Common myeloid progenitor, CD34-positive (primary cell): ENCODE data around the gene CLK4.
A peak's percentile ranks its signal among the peaks of the same experiment; 100 is the strongest.

Experiments used
- CTCF ChIA-PET: fragments of 350-600 bp; sonication (Branson Sonifier 250); formaldehyde crosslinking; loops from one replicate; lab custom pipeline; 2021; ENCODE audit warnings: antibody characterized with exemption; lab: Charles Lee
- POLR2A ChIA-PET: fragments of 350-600 bp; sonication (Branson Sonifier 250); formaldehyde crosslinking; loops from one replicate; lab custom pipeline; 2021; ENCODE audit warnings: antibody characterized with exemption; lab: Charles Lee
- DNase-seq, 3 donors: peaks; one replicate each; pipeline versions ENCODE4 v3.0.0 to v3.0.0-alpha.2; 2013
- H3K27ac ChIP-seq, 2 experiments: 1 replicate in 1 of 2; 2 replicates in 1 of 2; pipeline ENCODE4 v1.7.0; 2013; ENCODE audit warnings: inconsistent platforms in 2 of 2, low read length in 2 of 2, mild to moderate bottlenecking in 2 of 2, low read depth in 1 of 2, moderate library complexity in 1 of 2; ENCODE audit not compliant: severe bottlenecking in 2 of 2, insufficient read depth in 1 of 2, poor library complexity in 1 of 2
- H3K27me3 ChIP-seq, 5 experiments: replicated peaks in 2 of 5; 1 replicate in 3 of 5; 2 replicates in 2 of 5; pipeline versions ENCODE4 v1.6.1 to v1.7.0; 2013; ENCODE audit warnings: low read length in 4 of 5, mild to moderate bottlenecking in 2 of 5, moderate library complexity in 2 of 5, inconsistent platforms in 1 of 5; ENCODE audit not compliant: insufficient read depth in 5 of 5, control insufficient read depth in 4 of 5
- H3K36me3 ChIP-seq, 4 experiments: 1 replicate in 2 of 4; 2 replicates in 2 of 4; pipeline versions ENCODE4 v1.6.1 to v1.7.0; 2013; ENCODE audit warnings: low read length in 3 of 4, control low read depth in 1 of 4, mild to moderate bottlenecking in 1 of 4; ENCODE audit not compliant: control insufficient read depth in 4 of 4, insufficient read depth in 4 of 4
- H3K4me1 ChIP-seq, 4 experiments: 1 replicate in 3 of 4; 2 replicates in 1 of 4; pipeline versions ENCODE4 v1.6.1 to v1.7.1; 2013; ENCODE audit warnings: low read length in 3 of 4, mild to moderate bottlenecking in 3 of 4, control low read depth in 1 of 4, inconsistent platforms in 1 of 4, moderate library complexity in 1 of 4; ENCODE audit not compliant: control insufficient read depth in 4 of 4, insufficient read depth in 4 of 4; ENCODE audit errors: control extremely low read depth in 1 of 4
- H3K4me3 ChIP-seq, 7 experiments: 1 replicate in 4 of 7; 2 replicates in 3 of 7; pipeline versions ENCODE4 v1.5.1 to v1.7.0; 2013; ENCODE audit warnings: mild to moderate bottlenecking in 7 of 7, low read length in 6 of 7, moderate library complexity in 6 of 7, inconsistent platforms in 2 of 7, low read depth in 2 of 7, control low read depth in 1 of 7; ENCODE audit not compliant: insufficient read depth in 4 of 7, control insufficient read depth in 1 of 7; ENCODE audit errors: extremely low read depth in 1 of 7
- H3K9me3 ChIP-seq, 5 experiments: 1 replicate in 4 of 5; 2 replicates in 1 of 5; pipeline versions ENCODE4 v1.6.1 to v1.7.1; 2013; ENCODE audit warnings: low read length in 4 of 5, mild to moderate bottlenecking in 2 of 5, inconsistent platforms in 1 of 5, low read depth in 1 of 5, moderate library complexity in 1 of 5; ENCODE audit not compliant: control insufficient read depth in 4 of 5, insufficient read depth in 2 of 5; ENCODE audit errors: control extremely low read depth in 1 of 5
- WGBS: methylation state at CpG from one replicate; pipeline ENCODE4 v1.1.5; 2013; ENCODE audit not compliant: insufficient coverage; 5-methylcytosine and 5-hydroxymethylcytosine counted together

CLK4 gene

DNA sequence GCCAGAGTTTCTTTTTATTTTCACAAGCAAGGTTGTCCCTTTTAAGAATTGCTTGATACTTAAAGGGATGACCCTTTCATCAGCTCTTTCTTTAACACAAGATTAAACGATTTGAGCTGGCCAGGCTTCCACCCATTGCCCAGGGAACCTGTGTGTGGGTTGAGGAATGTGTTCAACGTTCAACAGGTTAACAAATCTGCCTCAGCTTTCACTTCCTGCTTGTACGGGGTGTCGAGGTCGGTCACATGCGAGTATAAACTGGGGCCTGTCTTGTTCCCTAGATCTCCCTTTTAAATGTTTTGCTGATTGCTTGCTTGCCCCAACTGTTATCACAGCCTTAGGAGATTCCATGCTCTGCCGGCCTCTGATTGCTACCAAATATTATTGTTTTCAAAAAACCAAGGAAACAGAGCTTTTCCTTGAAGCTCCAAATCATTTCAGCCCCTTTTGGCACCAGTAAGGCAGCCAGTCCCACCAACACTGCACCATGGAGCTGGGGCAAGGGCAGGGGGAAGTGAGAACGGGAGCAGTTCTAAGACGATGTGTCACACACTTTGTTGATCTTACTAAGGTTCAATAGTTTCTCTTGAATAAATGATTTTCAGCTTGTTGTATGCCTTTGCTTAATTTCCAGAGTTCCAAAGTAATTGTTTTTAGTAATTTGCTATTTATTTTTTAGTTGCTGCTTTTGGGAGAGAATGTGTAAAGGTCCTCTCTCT is 10.7 kb upstream of the CLK4 start:
- Histone ChIP-seq H3K4me1 (no peaks in the 10 kb centered on the region), H3K9me3 (peaks cover 0 to 7% (median 0%) of the 10 kb centered on the region in 5 experiments), H3K4me3 (no peak overlapping the region), H3K27me3 (peaks cover 0 to 2% (median 0%) of the 10 kb centered on the region in 5 experiments), H3K27ac (no peak overlapping the region), H3K36me3 (no peaks in the 10 kb centered on the region)
- WGBS = 78% methylated on average over 6 of the region's 9 CpGs
- ChIA-PET CTCF (interaction anchor here (1.3 kb wide), 1 partner anchor 14 kb away, joined by 3 read pairs; no protein-coding TSS in a partner anchor), POLR2A (no interaction called here)
- no peak for DNase-seq

DNA sequence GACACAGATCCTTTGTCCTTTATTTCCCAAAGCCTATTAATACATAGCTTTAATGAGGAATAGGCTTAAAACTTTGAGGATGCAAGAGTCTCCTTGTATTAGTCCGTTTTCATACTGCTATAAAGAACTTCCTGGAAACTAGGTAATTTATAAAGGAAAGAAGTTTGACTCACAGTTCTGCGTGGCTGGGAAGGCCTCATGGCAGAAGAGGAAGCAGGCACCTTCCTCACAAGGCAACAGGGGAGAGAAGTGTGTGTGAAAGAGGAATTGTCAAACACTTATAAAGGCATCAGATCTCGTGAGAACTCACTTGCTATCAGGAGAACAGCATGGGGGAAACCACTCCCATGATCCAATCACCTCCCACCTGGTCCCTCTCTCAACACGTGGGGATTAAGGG is 5.4 kb upstream of the CLK4 start:
- ChIA-PET CTCF (no interaction called here), POLR2A (no interaction called here)
- peaks cover 0 to 3% (median 0%) of the 10 kb centered on the region in 5 experiments for H3K9me3 ChIP-seq
- no peaks in the 10 kb centered on the region for H3K36me3 ChIP-seq
- no peak overlapping the region for H3K27ac ChIP-seq
- DNase-seq = no peak
- peaks cover 0 to 2% (median 0%) of the 10 kb centered on the region in 5 experiments for H3K27me3 ChIP-seq
- H3K4me3 ChIP-seq = no peak overlapping the region
- 80% methylated on average over 2 of the region's 4 CpGs for WGBS
- peaks cover 0 to 2% (median 0%) of the 10 kb centered on the region in 4 experiments for H3K4me1 ChIP-seq

GRCh38 chr5:178630951-178631350 is 4.1 kb upstream of the CLK4 start:
- Histone ChIP-seq H3K4me1 (peaks cover 0 to 2% (median 0%) of the 10 kb centered on the region in 4 experiments), H3K4me3 (no peak overlapping the region), H3K36me3 (no peaks in the 10 kb centered on the region), H3K27ac (no peak overlapping the region), H3K9me3 (peaks cover 0 to 3% (median 0%) of the 10 kb centered on the region in 5 experiments), H3K27me3 (peaks cover 0 to 2% (median 0%) of the 10 kb centered on the region in 5 experiments)
- ChIA-PET CTCF (no interaction called here), POLR2A (no interaction called here)
- WGBS = 100% methylated on average over 1 of the region's 2 CpGs
- peak in 2 of 3 donors; percentile 28 to 51 for DNase-seq

- H3K36me3 ChIP-seq = no peaks in the 10 kb centered on the region
- no peak overlapping the region for H3K27ac ChIP-seq
- DNase-seq = no peak
- ChIA-PET CTCF (no interaction called here), POLR2A (no interaction called here)
- peaks cover 0 to 2% (median 0%) of the 10 kb centered on the region in 5 experiments for H3K27me3 ChIP-seq
- H3K4me1 ChIP-seq = peaks cover 0 to 2% (median 0%) of the 10 kb centered on the region in 4 experiments
- no peak overlapping the region for H3K4me3 ChIP-seq
- 89% methylated on average over 4 of the region's 4 CpGs for WGBS
- peaks cover 0 to 3% (median 0%) of the 10 kb centered on the region in 5 experiments for H3K9me3 ChIP-seq
These were observed 3.7 kb upstream of the CLK4 start for GRCh38 chr5:178630475-178630930.

DNA sequence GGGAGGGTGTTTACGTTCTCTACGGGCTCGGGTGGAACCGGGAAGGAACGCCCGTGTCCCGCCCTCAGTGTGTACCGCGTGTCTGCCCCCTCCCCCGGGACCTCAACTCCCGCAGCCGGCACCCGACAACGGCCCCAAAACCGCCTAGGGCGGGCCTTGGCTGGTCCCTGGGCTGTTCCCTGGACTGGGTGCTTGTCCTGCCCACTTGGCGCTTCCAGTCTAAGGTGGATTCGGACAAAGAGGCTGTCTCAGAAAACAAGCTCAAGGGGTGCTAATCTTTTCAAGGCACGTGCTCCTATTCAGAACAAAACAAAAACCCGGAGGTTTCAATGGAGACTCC is 379 bp upstream of the CLK4 start:
- ChIA-PET POLR2A (no interaction called here), CTCF (no interaction called here)

GRCh38 chr5:178625679-178626483 is 969 bp downstream of the CLK4 start:
- POLR2A ChIA-PET = interaction anchor here (0.7 kb wide), 1 partner anchor 24 kb away, joined by 10 read pairs; no protein-coding TSS in a partner anchor

More for the DNA sequence above, 379 bp upstream of the CLK4 start:
- Histone ChIP-seq H3K36me3 (peaks cover 0 to 10% (median 4%) of the 10 kb centered on the region in 4 experiments), H3K27me3 (no peaks in the 10 kb centered on the region), H3K9me3 (no peaks in the 10 kb centered on the region), H3K4me3 (peak overlapping the region; percentile 45 to 98 (median 65)), H3K27ac (peak overlapping the region in 1 of 2 experiments; percentile 59), H3K4me1 (peaks cover 12 to 19% (median 14%) of the 10 kb centered on the region in 4 experiments)
- WGBS = 14% methylated on average over 20 of the region's 20 CpGs
- no peak for DNase-seq

More at GRCh38 chr5:178625679-178626483, 969 bp downstream of the CLK4 start:
- DNase-seq = peak in 1 of 3 donors; percentile 5
- H3K9me3 ChIP-seq = no peaks in the 10 kb centered on the region
- CTCF ChIA-PET = interaction anchor here (1.3 to 1.5 kb wide), 2 partner anchors 13 to 35 kb away, joined by 4 to 7 read pairs; partner anchors contain the start of gene COL23A1
- peak overlapping the region; percentile 81 to 99 (median 98) for H3K4me3 ChIP-seq
- whole genome bisulfite sequencing = 0% methylated on average over 23 of the region's 23 CpGs
- H3K27ac ChIP-seq = peak overlapping the region; percentile 93 to 96
- no peaks in the 10 kb centered on the region for H3K27me3 ChIP-seq
- peaks cover 5 to 22% (median 12%) of the 10 kb centered on the region in 4 experiments for H3K36me3 ChIP-seq
- H3K4me1 ChIP-seq = peaks cover 12 to 19% (median 14%) of the 10 kb centered on the region in 4 experiments
